Panc1 (cell line): ENCODE results near the gene ZNF419.

Source experiments
- POLR2AphosphoS5 ChIP-seq: IDR thresholded peaks from 2 replicates; pipeline ENCODE4 v1.6.1; 2012; ENCODE audit warnings: mild to moderate bottlenecking, low read depth, low read length, moderate library complexity
- TF ChIP-seq, protein P1 (sequence below): fragments of 450-650 bp; IDR thresholded peaks from 2 replicates; pipeline ENCODE4 v1.5.1; 2017; ENCODE audit warnings: mild to moderate bottlenecking

DNA sequence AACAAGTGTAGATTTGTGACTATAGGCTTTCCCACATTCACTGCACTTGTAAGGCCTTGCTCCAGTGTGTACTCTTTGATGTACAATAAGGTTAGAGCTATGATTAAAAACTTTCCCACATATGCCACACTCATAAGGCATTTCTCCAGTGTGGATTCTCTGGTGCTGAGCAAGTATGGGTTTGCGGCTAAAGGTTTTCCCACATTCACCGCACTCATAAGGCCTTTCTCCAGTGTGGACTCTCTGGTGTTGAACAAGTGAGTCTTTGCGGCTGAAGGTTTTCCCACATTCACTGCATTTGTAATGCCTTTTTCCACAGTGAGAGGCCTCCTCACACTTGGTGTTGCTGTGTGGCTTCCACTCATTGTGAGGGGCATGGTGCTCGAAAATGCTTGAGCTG, 13.9 kb upstream of the ZNF419 start:
- TF ChIP-seq, protein P1, sequence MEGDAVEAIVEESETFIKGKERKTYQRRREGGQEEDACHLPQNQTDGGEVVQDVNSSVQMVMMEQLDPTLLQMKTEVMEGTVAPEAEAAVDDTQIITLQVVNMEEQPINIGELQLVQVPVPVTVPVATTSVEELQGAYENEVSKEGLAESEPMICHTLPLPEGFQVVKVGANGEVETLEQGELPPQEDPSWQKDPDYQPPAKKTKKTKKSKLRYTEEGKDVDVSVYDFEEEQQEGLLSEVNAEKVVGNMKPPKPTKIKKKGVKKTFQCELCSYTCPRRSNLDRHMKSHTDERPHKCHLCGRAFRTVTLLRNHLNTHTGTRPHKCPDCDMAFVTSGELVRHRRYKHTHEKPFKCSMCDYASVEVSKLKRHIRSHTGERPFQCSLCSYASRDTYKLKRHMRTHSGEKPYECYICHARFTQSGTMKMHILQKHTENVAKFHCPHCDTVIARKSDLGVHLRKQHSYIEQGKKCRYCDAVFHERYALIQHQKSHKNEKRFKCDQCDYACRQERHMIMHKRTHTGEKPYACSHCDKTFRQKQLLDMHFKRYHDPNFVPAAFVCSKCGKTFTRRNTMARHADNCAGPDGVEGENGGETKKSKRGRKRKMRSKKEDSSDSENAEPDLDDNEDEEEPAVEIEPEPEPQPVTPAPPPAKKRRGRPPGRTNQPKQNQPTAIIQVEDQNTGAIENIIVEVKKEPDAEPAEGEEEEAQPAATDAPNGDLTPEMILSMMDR, result no peak
- no peak for TF ChIP-seq POLR2AphosphoS5
